Activated B cell treated with CpG ODN at 0.5 μM for 24 hours (primary cell): ENCODE measurements around the gene ST6GAL1. TPM values are rescaled to one million over a fixed set of nuclear protein-coding genes. Genes with fewer than 3 reads are reported as not detected.
A peak's percentile ranks its signal among the peaks of the same experiment; 100 is the strongest.

ENCODE experiments used
- ATAC-seq: fragments of 200-7000 bp; cut with Tn5 transposase; one replicate; pipeline ENCODE4 v1.10.0; 2021; ENCODE audit warnings: low read depth, mild to moderate bottlenecking, moderate library complexity
- CTCF ChIA-PET: fragments of 350-600 bp; sonication (Branson Sonifier 250); formaldehyde crosslinking; loops from one replicate; lab custom pipeline; 2021; ENCODE audit warnings: antibody characterized with exemption; lab: Charles Lee
- POLR2A ChIA-PET: fragments of 350-600 bp; sonication (Branson Sonifier 250); formaldehyde crosslinking; loops from one replicate; lab custom pipeline; 2021; ENCODE audit warnings: antibody characterized with exemption; lab: Charles Lee
- DNase-seq: peaks from one replicate; pipeline ENCODE4 v3.0.0; 2022
- H3K27ac Mint-ChIP-seq: one replicate; pipeline ENCODE4 v1.8.0; 2020; ENCODE audit warnings: mixed read lengths
- H3K27me3 Mint-ChIP-seq: one replicate; pipeline ENCODE4 v1.8.0; 2021; ENCODE audit warnings: mixed read lengths
- H3K36me3 Mint-ChIP-seq: one replicate; pipeline ENCODE4 v1.8.0; 2021; ENCODE audit warnings: low read depth, mixed read lengths
- H3K4me1 Mint-ChIP-seq: one replicate; pipeline ENCODE4 v1.8.0; 2021; ENCODE audit warnings: mixed read lengths
- H3K4me3 Mint-ChIP-seq: one replicate; pipeline ENCODE4 v1.8.0; 2020; ENCODE audit warnings: mild to moderate bottlenecking, mixed read lengths
- H3K9me3 Mint-ChIP-seq: one replicate; pipeline ENCODE4 v1.8.0; 2020; ENCODE audit warnings: mixed read lengths
- intact Hi-C: fragments of 100-400 bp; cut with micrococcal nuclease; formaldehyde crosslinking; loops from one replicate; pipeline ENCODE4 v1.15.1; 2024
- total RNA-seq: library from RNA; stranded (reverse); gene quantifications from 2 replicates; pipeline ENCODE4 v1.2.3, GENCODE V29; 2022
- TF ChIP-seq, protein P1 (sequence below): fragments of 200-600 bp; IDR thresholded peaks from one replicate; pipeline ENCODE4 v1.8.0; 2022; ENCODE audit warnings: antibody characterized with exemption, mild to moderate bottlenecking

The ST6GAL1 gene
- total RNA-seq, 1 donor from 2014 or later, result 328 TPM

DNA sequence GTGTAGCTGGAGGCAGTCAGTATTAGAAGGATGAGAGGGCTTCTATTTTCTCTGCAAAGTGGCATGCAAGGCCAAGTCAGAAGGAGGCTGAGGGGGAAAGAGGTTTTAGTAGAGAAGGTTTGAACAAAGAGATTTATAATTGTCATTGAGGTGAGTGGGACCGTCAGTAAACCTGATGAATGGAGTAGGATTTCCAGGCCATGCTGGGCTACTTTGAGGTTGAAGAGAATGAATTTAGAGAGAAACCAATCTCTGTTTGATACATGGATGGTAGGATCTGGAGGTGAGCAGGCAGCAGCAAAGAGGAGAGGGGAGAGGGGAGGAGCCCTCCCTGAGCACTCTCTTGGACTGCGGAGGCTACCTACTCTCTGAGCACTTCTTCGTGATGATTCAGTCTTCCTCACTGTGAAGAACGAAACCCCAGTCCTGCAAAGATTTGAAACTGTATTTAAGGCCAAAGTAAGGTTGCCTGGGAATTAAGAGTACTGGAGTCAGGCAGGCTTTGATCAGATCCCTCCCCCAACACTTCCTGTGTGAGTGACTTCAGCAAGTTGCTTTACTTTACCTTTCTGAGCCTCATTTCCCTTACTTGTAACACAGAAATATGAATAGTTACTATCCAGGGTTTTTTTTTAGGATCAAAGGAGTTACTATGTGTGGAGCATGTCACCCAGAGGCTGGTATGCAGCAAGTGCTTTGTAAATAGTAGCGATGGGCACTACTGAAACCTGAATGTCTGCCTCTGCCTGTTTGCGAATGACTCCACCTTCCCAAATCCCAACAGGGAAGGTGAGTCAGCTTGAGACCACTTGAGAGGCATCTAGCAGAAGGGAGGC, 133.2 kb downstream of the ST6GAL1 start:
- Mint-ChIP-seq H3K4me3 (peak overlapping the region; percentile 58), H3K27ac (peak overlapping the region; percentile 92), H3K9me3 (no peaks in the 10 kb centered on the region), H3K36me3 (peaks cover 92% of the 10 kb centered on the region), H3K4me1 (peaks cover 96% of the 10 kb centered on the region), H3K27me3 (no peaks in the 10 kb centered on the region)
- DNase-seq (no peak), ATAC-seq (no peak)
- POLR2A ChIA-PET, result interaction anchor here (0.5 to 5.4 kb wide), 12 partner anchors 14 to 1634 kb away, joined by 3 to 80 read pairs (median 5); partner anchors contain the start of gene EIF4A2
- TF ChIP-seq, protein P1, sequence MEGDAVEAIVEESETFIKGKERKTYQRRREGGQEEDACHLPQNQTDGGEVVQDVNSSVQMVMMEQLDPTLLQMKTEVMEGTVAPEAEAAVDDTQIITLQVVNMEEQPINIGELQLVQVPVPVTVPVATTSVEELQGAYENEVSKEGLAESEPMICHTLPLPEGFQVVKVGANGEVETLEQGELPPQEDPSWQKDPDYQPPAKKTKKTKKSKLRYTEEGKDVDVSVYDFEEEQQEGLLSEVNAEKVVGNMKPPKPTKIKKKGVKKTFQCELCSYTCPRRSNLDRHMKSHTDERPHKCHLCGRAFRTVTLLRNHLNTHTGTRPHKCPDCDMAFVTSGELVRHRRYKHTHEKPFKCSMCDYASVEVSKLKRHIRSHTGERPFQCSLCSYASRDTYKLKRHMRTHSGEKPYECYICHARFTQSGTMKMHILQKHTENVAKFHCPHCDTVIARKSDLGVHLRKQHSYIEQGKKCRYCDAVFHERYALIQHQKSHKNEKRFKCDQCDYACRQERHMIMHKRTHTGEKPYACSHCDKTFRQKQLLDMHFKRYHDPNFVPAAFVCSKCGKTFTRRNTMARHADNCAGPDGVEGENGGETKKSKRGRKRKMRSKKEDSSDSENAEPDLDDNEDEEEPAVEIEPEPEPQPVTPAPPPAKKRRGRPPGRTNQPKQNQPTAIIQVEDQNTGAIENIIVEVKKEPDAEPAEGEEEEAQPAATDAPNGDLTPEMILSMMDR, result no peak
- intact Hi-C loops, result loop anchor here (1.0 to 2.0 kb wide), 2 partner anchors 9 to 133 kb away; partner anchors contain the start of gene ST6GAL1
- CTCF ChIA-PET, result interaction anchor here (1.0 to 6.4 kb wide), 4 partner anchors 32 to 214 kb away, joined by 3 to 37 read pairs (median 8); partner anchors contain the start of gene RPL39L

DNA sequence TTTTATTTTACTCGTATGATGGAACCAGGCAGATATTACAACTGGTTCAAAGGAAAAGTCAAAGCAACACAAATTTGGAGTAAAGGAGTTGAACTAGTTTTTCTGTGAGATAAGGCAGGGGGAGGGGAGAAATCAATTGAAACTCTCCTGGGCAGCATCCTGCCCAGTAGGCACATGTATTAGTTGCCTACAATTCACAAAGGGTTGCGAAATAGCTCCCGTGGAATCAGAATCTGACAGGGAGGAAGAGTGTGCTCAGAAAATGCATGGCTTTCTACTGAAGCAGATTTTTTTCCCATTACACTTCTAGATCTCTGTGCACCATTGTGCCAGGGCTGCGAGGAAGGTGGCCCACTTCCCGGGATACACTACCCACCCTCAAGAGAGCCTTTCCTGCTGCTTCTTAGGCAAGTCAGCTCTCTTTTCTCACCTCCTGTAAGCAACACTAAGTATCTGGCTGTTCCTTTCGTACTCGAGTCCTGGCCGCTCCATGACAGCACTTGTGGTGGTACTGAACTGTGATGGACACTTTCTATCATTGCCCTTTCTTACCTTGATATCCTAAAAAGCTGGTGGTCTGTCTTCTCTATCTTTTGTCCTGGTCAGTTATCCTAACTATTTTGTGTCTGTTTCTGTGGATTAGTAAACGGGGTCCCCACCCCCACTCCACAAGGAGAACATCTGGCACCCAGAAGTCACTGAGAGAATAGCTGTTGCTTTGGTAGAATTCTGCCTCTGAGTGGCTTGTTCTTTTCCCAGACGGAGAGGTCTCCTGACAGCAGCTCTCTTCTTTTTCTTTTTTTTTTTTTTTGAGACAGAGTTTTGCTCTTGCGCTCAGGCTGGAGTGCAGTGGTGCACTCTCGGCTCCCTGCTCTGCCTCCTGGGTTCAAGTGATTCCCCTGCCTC, 134.1 kb downstream of the ST6GAL1 start:
- ATAC-seq, result no peak
- POLR2A ChIA-PET, result interaction anchor here (0.5 to 5.4 kb wide), 25 partner anchors 7 to 1633 kb away, joined by 3 to 80 read pairs (median 5); partner anchors contain the start of genes EIF4A2, RPL39L and ST6GAL1
- peak overlapping the region; percentile 58 for H3K4me3 Mint-ChIP-seq

DNA sequence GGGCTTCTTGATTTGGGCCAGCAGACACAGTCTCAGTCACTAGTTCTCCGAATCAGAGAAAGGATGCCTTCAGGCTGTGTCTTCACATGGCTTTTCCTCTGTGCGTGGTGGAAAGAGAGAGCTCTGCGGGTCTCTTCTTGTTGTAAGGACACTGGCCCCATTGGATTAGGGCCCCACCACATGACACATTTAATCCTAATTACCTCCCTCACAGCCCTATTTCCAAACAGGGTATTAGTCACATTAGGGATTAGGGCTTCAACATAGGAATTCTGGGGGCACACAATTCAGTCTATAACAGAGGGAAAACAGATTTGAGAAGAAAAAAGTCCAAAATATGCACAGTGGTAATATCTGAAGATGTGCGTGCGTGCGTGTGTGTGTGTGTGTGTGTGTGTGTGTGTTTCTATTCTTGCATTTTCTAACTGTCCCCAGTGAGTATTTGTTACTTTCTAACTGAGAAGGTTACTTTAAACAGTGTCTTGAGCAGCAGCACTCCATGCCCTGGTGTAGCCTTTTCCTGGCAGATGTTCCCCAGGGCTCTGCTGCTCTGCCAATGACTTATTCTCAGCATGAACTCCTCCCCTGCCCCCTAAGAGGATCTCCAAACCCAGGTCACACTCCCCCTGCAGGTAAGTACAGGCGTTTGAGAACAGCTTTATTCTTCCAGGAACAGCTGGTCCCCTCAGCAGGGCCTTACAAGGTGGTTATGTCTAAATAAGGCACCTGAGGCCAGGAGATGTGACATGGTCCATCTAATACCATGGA, 136.1 kb downstream of the ST6GAL1 start:
- Mint-ChIP-seq H3K4me3 (peak overlapping the region; percentile 68), H3K27ac (peak overlapping the region; percentile 92), H3K4me1 (peaks cover 97% of the 10 kb centered on the region), H3K9me3 (no peaks in the 10 kb centered on the region), H3K27me3 (no peaks in the 10 kb centered on the region), H3K36me3 (peaks cover 93% of the 10 kb centered on the region)
- ChIA-PET CTCF (interaction anchor here (0.7 to 6.4 kb wide), 14 partner anchors 21 to 217 kb away, joined by 3 to 37 read pairs (median 4); partner anchors contain the start of gene RPL39L), POLR2A (interaction anchor here (0.7 to 5.4 kb wide), 22 partner anchors 8 to 217 kb away, joined by 3 to 80 read pairs (median 8); partner anchors contain the start of genes RPL39L and ST6GAL1)
- peak; percentile 39 for ATAC-seq
- TF ChIP-seq, protein P1, result no peak
- no peak for DNase-seq
- intact Hi-C loops, result loop anchor here (1.0 to 5.0 kb wide), 3 partner anchors 40 to 217 kb away; no protein-coding TSS in a partner anchor

More for the DNA sequence above, 134.1 kb downstream of the ST6GAL1 start:
- TF ChIP-seq, protein P1, result no peak
- intact Hi-C loops, result loop anchor here (1.0 to 5.0 kb wide), 8 partner anchors 8 to 134 kb away; partner anchors contain the start of gene ST6GAL1
- H3K9me3 Mint-ChIP-seq, result no peaks in the 10 kb centered on the region
- H3K4me1 Mint-ChIP-seq, result peaks cover 97% of the 10 kb centered on the region
- CTCF ChIA-PET, result interaction anchor here (0.6 to 6.4 kb wide), 8 partner anchors 20 to 215 kb away, joined by 3 to 37 read pairs (median 4); partner anchors contain the start of gene RPL39L
- peak overlapping the region; percentile 92 for H3K27ac Mint-ChIP-seq
- H3K27me3 Mint-ChIP-seq, result no peaks in the 10 kb centered on the region
- no peak for DNase-seq
- peaks cover 93% of the 10 kb centered on the region for H3K36me3 Mint-ChIP-seq

DNA sequence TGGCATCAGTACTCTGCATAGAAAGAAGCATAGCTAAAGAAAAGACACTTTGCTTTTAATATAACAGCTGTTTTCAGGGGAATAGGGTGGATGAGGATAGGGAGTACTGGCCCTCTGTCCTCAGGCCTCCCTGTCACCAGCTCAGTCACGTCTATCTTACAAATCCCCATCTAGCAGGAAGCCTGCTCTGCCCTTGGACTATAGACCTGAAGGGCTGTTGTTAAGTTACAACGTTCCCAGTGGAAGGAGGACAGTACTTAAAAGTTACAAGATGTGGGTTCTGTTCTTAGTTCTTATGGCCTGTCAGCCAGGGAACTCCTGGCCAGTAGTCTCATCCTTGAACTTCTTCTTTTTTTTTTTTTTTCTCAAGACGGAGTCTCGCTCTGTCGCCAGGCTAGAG, 138.5 kb downstream of the ST6GAL1 start:
- POLR2A ChIA-PET, result interaction anchor here (0.6 to 5.4 kb wide), 5 partner anchors 24 to 69 kb away, joined by 4 to 80 read pairs (median 5); no protein-coding TSS in a partner anchor

More for the DNA sequence above, 138.5 kb downstream of the ST6GAL1 start:
- Mint-ChIP-seq H3K36me3 (peaks cover 91% of the 10 kb centered on the region), H3K9me3 (no peaks in the 10 kb centered on the region), H3K4me3 (peak overlapping the region; percentile 35), H3K27me3 (no peaks in the 10 kb centered on the region), H3K27ac (peak overlapping the region; percentile 79), H3K4me1 (peaks cover 96% of the 10 kb centered on the region)
- intact Hi-C loops, result loop anchor here (5.0 kb wide), 1 partner anchor 64 kb away; no protein-coding TSS in a partner anchor
- TF ChIP-seq, protein P1, result no peak
- CTCF ChIA-PET, result interaction anchor here (0.6 to 6.4 kb wide), 2 partner anchors 115 to 220 kb away, joined by 4 to 37 read pairs; no protein-coding TSS in a partner anchor
- DNase-seq (no peak), ATAC-seq (no peak)
